Panc1 (cell line): ENCODE measurements around the gene KRT72.

Experiments used
- POLR2AphosphoS5 ChIP-seq: IDR thresholded peaks from 2 replicates; pipeline ENCODE4 v1.6.1; 2012; ENCODE audit warnings: mild to moderate bottlenecking, low read depth, low read length, moderate library complexity
- SIN3A ChIP-seq: IDR thresholded peaks from 2 replicates; pipeline ENCODE4 v1.6.1; 2012; ENCODE audit warnings: low read depth, mild to moderate bottlenecking, low read length, moderate library complexity, borderline replicate concordance; ENCODE audit not compliant: insufficient read depth
- TCF7L2 ChIP-seq: IDR thresholded peaks from 2 replicates; pipeline ENCODE4 v1.6.1; 2011; ENCODE audit warnings: mild to moderate bottlenecking, low read depth, low read length, inconsistent platforms
- TF ChIP-seq, protein P1 (sequence below): fragments of 450-650 bp; IDR thresholded peaks from 2 replicates; pipeline ENCODE4 v1.5.1; 2017; ENCODE audit warnings: mild to moderate bottlenecking
- TF ChIP-seq, protein P2 (sequence below), 2 experiments: IDR thresholded peaks; 2 replicates each; pipeline ENCODE4 v1.6.1; 2011 to 2012; ENCODE audit warnings: low read depth in 2 of 2, control low read depth in 1 of 2, low read length in 1 of 2, mild to moderate bottlenecking in 1 of 2, moderate library complexity in 1 of 2; ENCODE audit not compliant: insufficient read depth in 1 of 2

DNA sequence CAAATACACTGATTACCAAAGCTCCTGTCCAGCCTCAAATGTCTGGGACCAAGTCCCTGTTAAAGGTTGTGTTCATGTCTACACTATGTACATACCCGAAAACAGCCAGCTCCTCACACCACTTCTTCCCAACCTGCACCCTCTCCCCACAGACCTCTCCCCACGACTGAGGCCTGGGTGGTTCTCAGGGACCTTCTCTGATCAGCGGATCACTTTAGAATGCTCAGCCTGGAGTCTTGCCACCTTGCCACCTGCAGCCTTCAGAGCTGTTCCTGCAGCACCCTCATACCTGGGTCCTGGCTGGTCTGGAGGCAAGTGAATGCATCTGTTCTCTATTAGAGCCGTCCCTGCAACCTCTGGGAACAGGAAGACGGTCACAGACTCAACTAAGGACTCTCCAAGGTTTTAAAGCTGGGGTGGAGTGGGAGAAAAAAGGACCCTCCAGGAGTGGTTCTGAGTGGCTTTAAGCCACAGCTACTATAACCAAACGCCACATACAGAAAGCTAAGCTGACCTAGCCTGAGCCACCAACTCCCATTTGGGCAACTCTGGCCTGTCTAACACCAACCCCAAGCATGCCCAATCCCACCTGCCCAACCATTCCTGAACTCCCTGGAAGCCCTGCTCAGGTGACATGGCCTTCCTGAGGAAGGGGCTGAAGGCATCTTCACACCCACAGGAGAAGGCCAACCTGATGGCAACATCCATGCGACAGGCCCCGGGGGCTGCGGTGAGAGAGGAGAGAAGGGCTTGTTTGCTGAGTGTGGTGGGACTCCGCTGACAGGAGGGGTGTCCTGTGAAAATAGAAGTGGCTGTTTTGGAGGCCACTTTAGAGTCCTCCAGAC, 42.2 kb upstream of the KRT72 start:
- no peak for TF ChIP-seq SIN3A
- TF ChIP-seq, protein P1, sequence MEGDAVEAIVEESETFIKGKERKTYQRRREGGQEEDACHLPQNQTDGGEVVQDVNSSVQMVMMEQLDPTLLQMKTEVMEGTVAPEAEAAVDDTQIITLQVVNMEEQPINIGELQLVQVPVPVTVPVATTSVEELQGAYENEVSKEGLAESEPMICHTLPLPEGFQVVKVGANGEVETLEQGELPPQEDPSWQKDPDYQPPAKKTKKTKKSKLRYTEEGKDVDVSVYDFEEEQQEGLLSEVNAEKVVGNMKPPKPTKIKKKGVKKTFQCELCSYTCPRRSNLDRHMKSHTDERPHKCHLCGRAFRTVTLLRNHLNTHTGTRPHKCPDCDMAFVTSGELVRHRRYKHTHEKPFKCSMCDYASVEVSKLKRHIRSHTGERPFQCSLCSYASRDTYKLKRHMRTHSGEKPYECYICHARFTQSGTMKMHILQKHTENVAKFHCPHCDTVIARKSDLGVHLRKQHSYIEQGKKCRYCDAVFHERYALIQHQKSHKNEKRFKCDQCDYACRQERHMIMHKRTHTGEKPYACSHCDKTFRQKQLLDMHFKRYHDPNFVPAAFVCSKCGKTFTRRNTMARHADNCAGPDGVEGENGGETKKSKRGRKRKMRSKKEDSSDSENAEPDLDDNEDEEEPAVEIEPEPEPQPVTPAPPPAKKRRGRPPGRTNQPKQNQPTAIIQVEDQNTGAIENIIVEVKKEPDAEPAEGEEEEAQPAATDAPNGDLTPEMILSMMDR, result no peak
- no peak for TF ChIP-seq POLR2AphosphoS5
- TF ChIP-seq, protein P2, sequence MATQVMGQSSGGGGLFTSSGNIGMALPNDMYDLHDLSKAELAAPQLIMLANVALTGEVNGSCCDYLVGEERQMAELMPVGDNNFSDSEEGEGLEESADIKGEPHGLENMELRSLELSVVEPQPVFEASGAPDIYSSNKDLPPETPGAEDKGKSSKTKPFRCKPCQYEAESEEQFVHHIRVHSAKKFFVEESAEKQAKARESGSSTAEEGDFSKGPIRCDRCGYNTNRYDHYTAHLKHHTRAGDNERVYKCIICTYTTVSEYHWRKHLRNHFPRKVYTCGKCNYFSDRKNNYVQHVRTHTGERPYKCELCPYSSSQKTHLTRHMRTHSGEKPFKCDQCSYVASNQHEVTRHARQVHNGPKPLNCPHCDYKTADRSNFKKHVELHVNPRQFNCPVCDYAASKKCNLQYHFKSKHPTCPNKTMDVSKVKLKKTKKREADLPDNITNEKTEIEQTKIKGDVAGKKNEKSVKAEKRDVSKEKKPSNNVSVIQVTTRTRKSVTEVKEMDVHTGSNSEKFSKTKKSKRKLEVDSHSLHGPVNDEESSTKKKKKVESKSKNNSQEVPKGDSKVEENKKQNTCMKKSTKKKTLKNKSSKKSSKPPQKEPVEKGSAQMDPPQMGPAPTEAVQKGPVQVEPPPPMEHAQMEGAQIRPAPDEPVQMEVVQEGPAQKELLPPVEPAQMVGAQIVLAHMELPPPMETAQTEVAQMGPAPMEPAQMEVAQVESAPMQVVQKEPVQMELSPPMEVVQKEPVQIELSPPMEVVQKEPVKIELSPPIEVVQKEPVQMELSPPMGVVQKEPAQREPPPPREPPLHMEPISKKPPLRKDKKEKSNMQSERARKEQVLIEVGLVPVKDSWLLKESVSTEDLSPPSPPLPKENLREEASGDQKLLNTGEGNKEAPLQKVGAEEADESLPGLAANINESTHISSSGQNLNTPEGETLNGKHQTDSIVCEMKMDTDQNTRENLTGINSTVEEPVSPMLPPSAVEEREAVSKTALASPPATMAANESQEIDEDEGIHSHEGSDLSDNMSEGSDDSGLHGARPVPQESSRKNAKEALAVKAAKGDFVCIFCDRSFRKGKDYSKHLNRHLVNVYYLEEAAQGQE (IDR thresholded peaks at IDR 0.05; ENCODE audit: insufficient read depth in 1 of 2, low read depth in 2 of 2, low read length in 1 of 2), result no peak
- no peak for TF ChIP-seq TCF7L2
